ENCODE measurements around the gene KAT6B.

- TF ChIP-seq REST (IDR thresholded peaks at IDR 0.05; ENCODE audit: insufficient read depth in 1 of 2, low read depth in 2 of 2, low read length in 2 of 2), result no peak
- TF ChIP-seq TAF1 (IDR thresholded peaks at IDR 0.05; ENCODE audit: borderline replicate concordance, insufficient read depth, low read length), result no peak
- TF ChIP-seq POLR2AphosphoS5 (IDR thresholded peaks at IDR 0.05; ENCODE audit: low read depth, low read length), result no peak
- no peak for TF ChIP-seq FOXP2 (optimal IDR thresholded peaks at IDR 0.05; ENCODE audit: borderline replicate concordance, extremely low read depth, extremely low read length, insufficient read depth)
Observed at GRCh38 chr10:74991435-74991834, 165.0 kb downstream of the KAT6B start.
